Stimulated activated naive CD8-positive, alpha-beta T cell treated with anti-CD3 and anti-CD28 coated beads, Interleukin-15, amount 100 ng/mL, for 72 hours (primary cell): ENCODE measurements around the gene ARSD.
A peak's percentile ranks its signal among the peaks of the same experiment; 100 is the strongest.
"Not testable (repeated sequence)": the region's sequence is repeated elsewhere in the genome, so short reads cannot be mapped to it uniquely, and the experiment has no call there.

ENCODE experiments used
- ATAC-seq: fragments of 150-1000 bp; cut with Tn5 transposase; 2 replicates; pipeline ENCODE4 v1.10.0; 2021; ENCODE audit warnings: mild to moderate bottlenecking, moderate library complexity
- DNase-seq, 2 donors: peaks; one replicate each; pipeline ENCODE4 v3.0.0; 2021 to 2022
- H3K27ac Mint-ChIP-seq, 2 donors: one replicate each; pipeline ENCODE4 v1.8.0; 2022; ENCODE audit warnings: mild to moderate bottlenecking in 2 of 2, mixed read lengths in 2 of 2, moderate library complexity in 2 of 2
- H3K27me3 Mint-ChIP-seq: one replicate; pipeline ENCODE4 v1.8.0; 2022; ENCODE audit warnings: mixed read lengths
- H3K4me1 Mint-ChIP-seq: one replicate; pipeline ENCODE4 v1.8.0; 2022; ENCODE audit warnings: mild to moderate bottlenecking, mixed read lengths
- H3K4me3 Mint-ChIP-seq, 2 donors: one replicate each; pipeline ENCODE4 v1.8.0; 2022; ENCODE audit warnings: mild to moderate bottlenecking in 2 of 2, mixed read lengths in 2 of 2, moderate library complexity in 1 of 2
- H3K9me3 Mint-ChIP-seq, 2 donors: one replicate each; pipeline ENCODE4 v1.8.0; 2022; ENCODE audit warnings: mixed read lengths in 2 of 2

Gene ARSD, protein sequence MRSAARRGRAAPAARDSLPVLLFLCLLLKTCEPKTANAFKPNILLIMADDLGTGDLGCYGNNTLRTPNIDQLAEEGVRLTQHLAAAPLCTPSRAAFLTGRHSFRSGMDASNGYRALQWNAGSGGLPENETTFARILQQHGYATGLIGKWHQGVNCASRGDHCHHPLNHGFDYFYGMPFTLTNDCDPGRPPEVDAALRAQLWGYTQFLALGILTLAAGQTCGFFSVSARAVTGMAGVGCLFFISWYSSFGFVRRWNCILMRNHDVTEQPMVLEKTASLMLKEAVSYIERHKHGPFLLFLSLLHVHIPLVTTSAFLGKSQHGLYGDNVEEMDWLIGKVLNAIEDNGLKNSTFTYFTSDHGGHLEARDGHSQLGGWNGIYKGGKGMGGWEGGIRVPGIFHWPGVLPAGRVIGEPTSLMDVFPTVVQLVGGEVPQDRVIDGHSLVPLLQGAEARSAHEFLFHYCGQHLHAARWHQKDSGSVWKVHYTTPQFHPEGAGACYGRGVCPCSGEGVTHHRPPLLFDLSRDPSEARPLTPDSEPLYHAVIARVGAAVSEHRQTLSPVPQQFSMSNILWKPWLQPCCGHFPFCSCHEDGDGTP

DNA sequence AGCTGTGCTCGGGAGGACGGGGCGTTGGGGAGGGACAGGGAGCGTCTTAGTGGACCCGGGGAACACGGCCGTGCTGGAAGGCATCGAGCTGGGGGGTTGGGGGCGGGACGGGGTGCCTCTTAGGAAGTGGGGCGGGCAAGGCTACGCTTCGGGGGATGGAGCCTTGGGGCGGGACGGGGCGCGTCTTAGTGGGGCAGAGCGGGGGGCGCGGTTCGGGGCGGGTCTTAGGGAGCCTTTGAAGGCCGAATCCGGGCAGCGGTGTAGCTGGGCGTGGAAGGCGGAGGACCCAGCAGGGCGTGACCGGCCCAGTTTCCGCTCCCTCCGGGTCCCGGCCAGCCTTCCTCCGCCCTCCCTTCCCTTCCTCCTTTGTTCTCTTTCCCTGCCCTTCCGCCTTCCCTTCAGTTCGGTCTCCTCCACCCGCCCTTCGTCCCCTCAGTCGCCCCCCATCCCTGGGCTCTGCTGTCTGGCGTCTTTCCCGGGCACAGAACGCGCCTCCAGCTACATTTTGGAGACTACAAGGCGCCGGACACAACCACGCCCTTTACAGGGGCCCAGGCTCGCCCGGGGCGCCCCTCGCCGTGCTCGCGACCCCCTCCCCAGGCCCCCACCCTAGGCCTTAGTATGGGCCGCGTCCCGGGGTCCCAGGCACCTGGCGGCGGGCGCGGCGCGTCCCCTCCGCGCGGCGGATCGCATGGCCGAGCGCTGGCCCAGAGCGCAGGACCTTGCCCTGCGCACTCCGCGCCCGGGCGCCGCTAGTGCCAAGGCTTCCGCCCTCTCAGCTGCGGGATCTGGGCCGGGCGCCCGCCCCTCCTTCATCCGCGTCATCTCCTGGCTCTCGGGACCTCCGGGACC is at the start of gene ARSD:
Gene ARSD (minus strand): TSS at position 757 of the 852 bp plus-strand sequence. CDS start 64 bp downstream, at position 693.
- Mint-ChIP-seq H3K9me3 (peaks cover 0 to 5% of the 10 kb centered on the region in 2 donors), H3K27ac (peak within 1 kb of the TSS in 1 of 2 donors; percentile 87), H3K4me3 (peak within 1 kb of the TSS; percentile 82 to 87)

DNA sequence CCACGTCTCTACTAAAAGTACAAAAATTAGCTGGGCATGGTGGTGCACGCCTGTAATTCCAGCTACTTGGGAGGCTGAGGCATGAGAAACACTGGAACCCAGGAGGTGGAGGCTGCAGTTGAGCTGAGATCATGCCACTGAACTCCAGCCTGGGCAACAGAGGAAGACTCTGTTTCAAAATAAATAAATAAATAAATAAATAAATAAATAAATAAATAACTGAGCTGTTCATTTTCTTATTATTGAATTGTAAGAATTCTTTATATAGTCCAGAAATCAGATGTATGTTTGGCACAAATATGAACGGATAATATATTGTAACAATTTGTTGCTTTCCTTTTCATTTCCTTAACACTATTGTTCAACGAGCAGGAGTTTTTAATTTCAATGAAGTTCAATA is 49.5 kb upstream of the ARSD start:
- H3K9me3 Mint-ChIP-seq, ATAC-seq, H3K4me3 Mint-ChIP-seq, H3K4me1 Mint-ChIP-seq, DNase-seq, H3K27me3 Mint-ChIP-seq, H3K27ac Mint-ChIP-seq: not testable (repeated sequence)

More for the DNA sequence above, at the start of gene ARSD:
- Mint-ChIP-seq H3K27me3 (no peaks in the 10 kb centered on the region), H3K4me1 (no peaks in the 10 kb centered on the region)
- DNase-seq, result peak; percentile 23 to 40
- ATAC-seq, result peak; percentile 83

DNA sequence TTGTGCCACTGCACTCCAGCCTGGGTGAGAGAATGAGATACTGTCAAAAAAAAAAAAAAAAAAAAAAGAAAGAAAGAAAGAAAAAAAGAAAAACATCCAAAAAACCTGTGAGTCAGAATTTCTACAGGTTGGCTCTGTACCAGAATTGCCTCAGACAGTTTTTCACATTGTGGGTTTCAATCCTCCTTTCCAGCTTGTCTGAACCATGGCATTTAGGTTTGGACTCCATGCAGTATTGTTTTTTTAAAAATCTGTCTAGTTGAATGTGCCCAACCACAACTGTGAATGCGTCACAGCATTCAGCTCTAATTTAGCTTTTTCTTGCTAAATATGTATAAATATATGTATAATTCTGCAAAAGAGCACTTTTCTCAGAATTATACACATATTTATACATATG is 45.8 kb upstream of the ARSD start:
- H3K4me1 Mint-ChIP-seq, result no peaks in the 10 kb centered on the region
- no peak overlapping the region for H3K27ac Mint-ChIP-seq
- ATAC-seq (no peak), DNase-seq (no peak)
- no peaks in the 10 kb centered on the region for H3K27me3 Mint-ChIP-seq
- H3K4me3 Mint-ChIP-seq, result no peak overlapping the region
- no peaks in the 10 kb centered on the region for H3K9me3 Mint-ChIP-seq

DNA sequence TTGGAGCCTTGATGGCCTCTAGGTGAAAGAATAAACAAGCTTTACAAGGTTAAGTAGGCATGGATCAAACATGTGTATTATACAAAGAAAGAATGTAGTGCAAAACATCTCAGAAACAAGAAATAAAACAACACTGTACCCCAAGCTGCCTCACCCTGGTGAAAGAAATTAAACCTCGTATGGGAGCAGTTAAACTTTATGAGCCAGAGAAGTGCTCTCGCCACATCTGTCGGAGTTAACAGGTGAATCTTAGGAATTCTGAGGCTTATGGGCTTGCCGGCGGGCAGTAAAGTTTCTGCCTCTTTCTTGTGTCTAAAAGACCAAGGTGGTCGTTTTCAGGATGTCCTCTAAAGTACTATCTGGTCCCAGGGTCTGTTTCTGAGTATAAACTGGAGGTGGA is 43.3 kb upstream of the ARSD start:
- no peaks in the 10 kb centered on the region for H3K4me1 Mint-ChIP-seq

DNA sequence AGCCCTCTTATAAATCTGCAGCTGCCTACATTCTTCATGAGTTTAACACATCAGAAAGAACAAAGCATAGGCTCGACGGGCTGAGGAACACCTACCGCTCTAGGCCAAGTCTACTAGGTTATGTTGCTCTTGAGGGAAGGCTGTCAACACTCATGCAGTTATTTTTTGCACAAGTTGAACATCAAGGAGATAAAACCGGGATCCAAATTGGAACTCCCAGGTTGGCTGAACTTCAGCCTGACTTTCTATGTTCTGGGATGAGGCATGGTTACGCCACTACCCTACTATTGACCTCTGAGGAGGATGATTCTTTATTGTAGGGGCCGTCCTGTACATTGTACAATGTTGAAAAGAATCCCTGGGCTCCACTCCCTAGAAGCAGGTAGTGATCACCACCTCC is 39.9 kb upstream of the ARSD start:
- H3K4me1 Mint-ChIP-seq, result no peaks in the 10 kb centered on the region
- H3K4me3 Mint-ChIP-seq, result no peak overlapping the region
- DNase-seq (no peak), ATAC-seq (no peak)
- H3K27me3 Mint-ChIP-seq, result no peaks in the 10 kb centered on the region
- H3K9me3 Mint-ChIP-seq, result no peaks in the 10 kb centered on the region
- H3K27ac Mint-ChIP-seq, result no peak overlapping the region

More for the DNA sequence above, 43.3 kb upstream of the ARSD start:
- H3K4me3 Mint-ChIP-seq, result no peak overlapping the region
- H3K27me3 Mint-ChIP-seq, result no peaks in the 10 kb centered on the region
- DNase-seq (no peak), ATAC-seq (no peak)
- no peaks in the 10 kb centered on the region for H3K9me3 Mint-ChIP-seq
- no peak overlapping the region for H3K27ac Mint-ChIP-seq

DNA sequence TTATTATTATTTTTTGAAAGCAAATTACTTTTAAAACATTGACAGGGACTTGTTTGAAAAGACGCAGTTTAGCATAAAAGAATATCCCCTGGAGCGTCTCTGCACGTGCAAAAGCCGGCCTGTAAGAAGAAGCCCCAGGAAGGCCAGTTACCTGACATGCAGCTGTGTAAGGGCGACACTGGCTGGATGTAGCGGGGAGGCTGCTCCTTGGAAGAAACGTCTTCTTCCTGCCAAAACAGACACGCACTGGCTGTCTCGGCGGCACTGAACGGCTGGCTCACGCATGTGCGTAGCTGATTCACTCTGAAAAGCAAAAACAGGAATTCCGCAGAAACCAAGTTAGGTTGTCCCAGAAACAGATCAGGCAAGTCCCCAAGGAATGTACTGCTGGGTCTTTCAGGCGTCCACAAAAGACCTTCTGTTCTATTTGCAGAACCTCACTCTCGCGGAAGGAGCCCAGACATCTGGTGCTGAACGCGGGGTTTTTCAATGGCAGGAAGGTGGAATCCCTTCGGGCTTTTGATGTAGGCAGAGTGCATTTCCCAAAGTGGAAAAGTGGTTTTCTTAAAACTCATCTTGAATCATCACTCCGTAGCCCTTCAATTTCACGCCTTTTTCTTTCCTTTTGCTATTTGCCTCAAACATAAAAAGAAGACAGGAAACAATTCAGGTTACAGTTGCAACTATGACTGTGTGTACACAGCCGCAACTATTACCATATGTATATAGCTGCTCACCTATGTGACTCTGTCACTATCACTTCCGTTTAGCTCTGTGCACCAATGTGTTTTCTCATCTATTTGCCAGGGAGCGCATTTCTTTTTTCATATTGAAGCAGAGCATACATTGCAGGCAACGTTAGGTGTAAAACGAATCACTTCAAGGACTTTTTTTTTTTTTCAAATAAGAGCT is 39.1 kb upstream of the ARSD start:
- Mint-ChIP-seq H3K4me3 (peak overlapping the region in 1 of 2 donors; percentile 44), H3K9me3 (no peaks in the 10 kb centered on the region), H3K27ac (no peak overlapping the region), H3K4me1 (no peaks in the 10 kb centered on the region), H3K27me3 (no peaks in the 10 kb centered on the region)
- DNase-seq (peak in 1 of 2 donors; percentile 25), ATAC-seq (peak; percentile 96)

DNA sequence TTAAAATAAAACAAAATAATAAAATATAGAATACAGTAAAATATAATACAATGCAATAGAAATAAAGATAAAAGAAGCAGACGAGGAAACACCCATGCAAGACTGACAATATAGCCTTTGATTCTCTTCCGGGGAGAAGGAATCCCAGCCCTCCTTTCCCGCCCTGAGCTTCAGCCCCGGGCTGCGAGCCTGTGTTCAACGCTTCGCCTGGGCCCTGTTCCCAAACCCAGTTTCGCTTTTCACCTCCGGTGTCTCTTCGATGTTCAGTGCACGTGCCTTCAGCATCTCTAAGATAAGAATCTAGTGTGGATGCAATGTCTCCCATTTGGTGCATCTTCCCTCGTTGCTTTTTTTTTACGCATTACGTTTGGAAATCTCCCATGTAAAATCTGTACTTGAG is 38.4 kb upstream of the ARSD start:
- Mint-ChIP-seq H3K4me3 (peak overlapping the region in 1 of 2 donors; percentile 26), H3K27me3 (no peaks in the 10 kb centered on the region)
- no peak for DNase-seq

DNA sequence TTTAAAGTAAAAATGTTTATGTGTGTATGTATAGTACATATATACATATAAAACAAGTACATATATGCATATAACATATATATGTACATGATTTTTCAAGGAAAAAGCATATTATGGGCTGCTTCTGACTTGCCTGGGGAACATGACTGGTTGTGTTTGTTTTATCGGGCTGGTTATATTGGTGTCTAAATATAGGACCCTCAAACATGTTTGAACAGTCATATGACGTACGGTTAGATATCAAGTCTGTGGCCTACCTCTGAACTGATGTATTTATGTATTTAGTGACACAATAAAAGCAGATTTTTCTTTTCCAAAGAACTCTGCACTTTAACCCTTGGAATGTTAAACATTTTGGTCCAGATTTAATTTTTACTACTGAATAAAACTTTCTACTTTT is 37.9 kb upstream of the ARSD start:
- no peaks in the 10 kb centered on the region for H3K9me3 Mint-ChIP-seq

More for the DNA sequence above, 38.4 kb upstream of the ARSD start:
- Mint-ChIP-seq H3K27ac (no peak overlapping the region), H3K4me1 (no peaks in the 10 kb centered on the region), H3K9me3 (no peaks in the 10 kb centered on the region)
- ATAC-seq, result no peak

DNA sequence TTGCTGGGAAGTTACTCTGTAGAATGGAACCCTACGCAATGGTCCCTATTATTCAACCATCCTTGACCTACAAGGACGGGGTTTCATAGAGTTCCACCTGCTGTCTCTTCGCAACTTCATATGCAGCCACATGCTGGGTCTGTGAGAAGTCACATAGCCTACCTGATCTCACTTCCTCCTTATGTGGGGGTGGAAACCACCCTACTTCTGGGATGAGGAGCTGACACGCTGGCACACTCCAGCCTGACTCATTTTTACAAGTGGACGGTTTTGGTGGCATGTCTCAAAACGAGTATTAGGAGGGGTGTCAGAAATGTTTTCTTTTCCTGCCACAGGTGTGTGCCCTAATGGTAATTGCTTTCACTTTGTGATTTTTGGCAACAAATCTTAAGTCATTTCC is 36.8 kb upstream of the ARSD start:
- peak in 1 of 2 donors; percentile 26 for DNase-seq

More for the DNA sequence above, 37.9 kb upstream of the ARSD start:
- Mint-ChIP-seq H3K27me3 (no peaks in the 10 kb centered on the region), H3K27ac (no peak overlapping the region), H3K4me3 (no peak overlapping the region), H3K4me1 (no peaks in the 10 kb centered on the region)
- ATAC-seq (no peak), DNase-seq (no peak)

DNA sequence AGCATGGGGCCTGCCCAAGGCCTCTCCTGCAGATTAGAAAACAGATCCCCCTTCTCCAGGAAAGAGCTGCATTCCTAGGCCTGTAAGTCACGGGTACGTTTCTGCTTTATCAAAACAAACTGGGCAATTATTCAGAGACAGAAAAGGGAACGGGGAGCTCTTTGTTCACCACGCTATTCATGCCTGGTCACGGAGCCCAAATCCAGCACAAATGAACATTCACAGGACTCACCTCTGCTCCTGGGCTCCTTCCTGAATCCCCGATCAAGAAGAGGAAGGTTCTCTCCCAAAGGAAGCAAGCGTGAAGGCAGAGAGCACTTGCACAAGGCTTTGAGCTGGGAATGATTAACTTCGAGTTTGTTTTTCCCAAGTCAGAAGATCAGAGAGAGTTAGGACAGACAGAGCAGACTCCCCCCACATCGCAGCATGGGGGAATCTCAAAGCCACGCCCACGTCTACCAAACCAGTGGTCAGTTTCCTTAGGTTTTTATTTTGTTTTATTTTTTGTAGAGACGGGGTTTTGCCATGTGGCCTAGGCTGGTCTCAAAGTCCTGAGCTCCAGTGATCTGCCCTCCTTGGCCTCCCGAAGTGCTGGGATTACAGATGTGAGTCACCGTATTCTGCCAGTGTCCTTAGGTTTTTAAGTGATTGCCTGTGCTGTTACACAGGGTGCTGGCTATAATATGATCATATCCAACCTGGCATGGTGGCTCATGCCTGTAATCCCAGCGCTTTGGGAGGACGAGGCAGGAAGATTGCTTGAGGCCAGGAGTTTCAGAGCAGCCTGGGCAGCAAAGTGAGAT is 35.1 kb upstream of the ARSD start:
- not testable (repeated sequence) for H3K27ac Mint-ChIP-seq, H3K9me3 Mint-ChIP-seq, H3K4me3 Mint-ChIP-seq, H3K4me1 Mint-ChIP-seq, H3K27me3 Mint-ChIP-seq, ATAC-seq, DNase-seq

More for the DNA sequence above, 36.8 kb upstream of the ARSD start:
- Mint-ChIP-seq H3K27me3 (no peaks in the 10 kb centered on the region), H3K9me3 (no peaks in the 10 kb centered on the region), H3K27ac (no peak overlapping the region), H3K4me3 (no peak overlapping the region), H3K4me1 (no peaks in the 10 kb centered on the region)
- peak; percentile 78 for ATAC-seq

DNA sequence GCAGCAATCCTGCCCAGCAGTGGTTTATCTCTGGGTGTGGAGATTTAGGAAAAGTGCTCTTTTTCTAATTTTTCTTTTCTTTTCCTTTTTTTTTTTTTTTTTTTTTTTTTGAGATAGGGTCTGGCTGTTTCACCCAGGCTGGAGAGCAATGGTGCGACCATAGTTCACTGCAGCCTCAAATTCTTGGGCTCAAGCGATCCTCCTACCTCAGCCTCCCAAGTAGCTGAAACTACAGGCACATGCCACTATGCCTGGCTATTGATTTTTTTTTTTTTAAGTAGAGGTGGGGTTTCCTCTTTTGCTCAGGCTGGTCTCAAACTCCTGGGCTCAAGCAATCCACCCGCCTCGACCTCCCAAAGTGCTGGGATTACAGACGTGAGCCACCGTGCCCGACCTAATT is 34.3 kb upstream of the ARSD start:
- not testable (repeated sequence) for DNase-seq, H3K27me3 Mint-ChIP-seq, H3K4me3 Mint-ChIP-seq, H3K9me3 Mint-ChIP-seq, H3K27ac Mint-ChIP-seq, ATAC-seq, H3K4me1 Mint-ChIP-seq

DNA sequence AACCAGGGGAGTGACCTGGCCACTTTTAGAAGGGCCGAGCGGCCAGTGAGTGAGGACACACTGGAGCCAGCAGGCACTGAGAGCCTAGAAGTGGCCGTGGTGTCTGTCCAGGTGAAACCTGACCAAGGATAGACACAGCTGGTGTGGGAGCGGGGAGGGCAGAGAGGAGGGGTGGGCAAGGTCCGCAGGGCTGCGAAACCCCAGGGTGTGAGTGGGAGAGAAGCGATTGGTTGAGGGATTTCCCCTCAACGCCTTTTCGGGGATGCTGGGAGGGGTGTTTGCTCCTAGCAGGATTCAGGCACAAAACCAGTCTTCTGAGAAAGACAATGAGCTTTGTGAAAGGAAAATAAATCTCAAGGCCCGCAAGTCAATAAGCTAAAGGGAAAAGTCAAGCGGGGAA is 33.2 kb upstream of the ARSD start:
- Mint-ChIP-seq H3K9me3 (no peaks in the 10 kb centered on the region), H3K27me3 (peaks cover 5% of the 10 kb centered on the region), H3K27ac (no peak overlapping the region), H3K4me1 (no peaks in the 10 kb centered on the region), H3K4me3 (no peak overlapping the region)
- ATAC-seq, result no peak
- DNase-seq, result no peak

DNA sequence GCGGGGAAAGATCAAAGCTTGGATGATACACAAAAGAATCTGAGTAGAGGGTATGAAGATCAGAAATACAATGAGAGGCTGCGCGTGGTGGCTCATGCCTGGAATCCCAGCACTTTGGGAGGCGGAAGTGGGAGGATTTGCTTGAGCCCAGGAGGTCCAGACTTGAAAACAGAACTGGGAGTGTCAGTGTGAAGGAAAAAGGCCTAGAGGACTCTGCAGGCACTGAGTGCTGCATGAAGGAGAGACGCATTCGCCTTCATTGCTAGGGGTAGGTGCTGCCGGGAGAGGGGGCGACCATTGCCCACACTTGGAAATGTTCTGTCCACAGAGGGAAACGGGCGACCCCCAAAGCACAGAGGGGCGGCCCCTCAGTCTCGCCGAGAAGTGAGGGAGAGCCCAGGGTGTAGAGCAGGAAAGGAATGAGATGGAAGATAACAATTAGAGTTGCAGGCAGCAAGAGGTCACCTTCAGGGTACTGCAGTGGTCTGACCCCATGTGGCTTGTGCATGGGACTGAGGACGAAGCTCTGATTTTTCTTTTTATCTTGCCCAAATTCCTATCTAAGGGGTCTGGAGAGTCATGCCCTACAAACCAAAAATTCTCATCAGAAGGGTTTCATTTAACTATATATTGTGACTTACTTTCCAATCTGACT is 31.8 kb upstream of the ARSD start:
- peak overlapping the region in 1 of 2 donors; percentile 19 for H3K27ac Mint-ChIP-seq

DNA sequence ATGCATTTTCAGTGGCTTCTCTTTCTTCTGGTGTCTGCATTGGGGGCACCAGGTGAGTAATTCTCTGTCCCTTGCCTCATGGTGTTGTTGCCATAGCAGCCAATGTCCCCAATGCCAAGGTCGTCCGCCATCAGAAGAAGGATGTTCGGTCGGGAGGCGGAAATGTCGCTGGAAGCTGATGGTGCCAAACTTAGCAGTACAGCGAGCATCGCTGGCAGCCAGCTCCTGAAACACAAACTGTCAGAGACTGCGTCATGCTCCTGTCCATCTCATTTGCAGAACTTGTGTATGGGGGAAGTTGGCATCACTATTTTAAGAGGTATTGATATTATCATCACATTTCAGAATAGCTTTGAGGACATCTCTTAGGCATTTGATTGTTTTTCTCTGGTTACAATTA is 29.1 kb upstream of the ARSD start:
- Mint-ChIP-seq H3K27ac (no peak overlapping the region), H3K27me3 (peaks cover 5% of the 10 kb centered on the region), H3K9me3 (no peaks in the 10 kb centered on the region), H3K4me3 (no peak overlapping the region), H3K4me1 (no peaks in the 10 kb centered on the region)
- ATAC-seq (no peak), DNase-seq (no peak)

More for the DNA sequence above, 31.8 kb upstream of the ARSD start:
- DNase-seq (no peak), ATAC-seq (no peak)
- Mint-ChIP-seq H3K9me3 (no peaks in the 10 kb centered on the region), H3K4me1 (no peaks in the 10 kb centered on the region), H3K27me3 (peaks cover 5% of the 10 kb centered on the region), H3K4me3 (no peak overlapping the region)
